OCI-LY7 (cell line): ENCODE results near the gene INSM1. TPM values are rescaled to one million over a fixed set of nuclear protein-coding genes. Genes with fewer than 3 reads are reported as not detected.

Experiments
- BruUV-seq: library from RNA; stranded (reverse); fragments of 400-500 nt; replicated peaks from 2 replicates; lab custom pipeline; 2021; lab: Mats Ljungman, UMichigan
- CTCF ChIA-PET: fragments of 300-600 bp; sonication (Branson Sonifier 250); formaldehyde crosslinking; loops from one replicate; lab custom pipeline; 2022; ENCODE audit warnings: antibody characterized with exemption; ENCODE audit not compliant: unreplicated experiment; lab: Charles Lee
- POLR2A ChIA-PET: fragments of 300-600 bp; sonication (Branson Sonifier 250); formaldehyde crosslinking; loops from one replicate; lab custom pipeline; 2022; ENCODE audit warnings: antibody characterized with exemption; lab: Charles Lee
- DNase-seq: peaks from one replicate; pipeline ENCODE4 v3.0.0-alpha.2; 2015; ENCODE audit warnings: low spot score
- H2AFZ ChIP-seq: fragments of 200-600 bp; sonication (generic), shearing (Covaris generic); 2 replicates; pipeline ENCODE4 v1.6.1; 2014; ENCODE audit warnings: mild to moderate bottlenecking, antibody characterized with exemption, low read length, moderate library complexity
- H3K27ac ChIP-seq: fragments of 200-600 bp; sonication (generic); 2 replicates; pipeline ENCODE4 v1.5.1; 2014; ENCODE audit warnings: mixed run types, low read depth, mild to moderate bottlenecking, moderate library complexity, low read length, inconsistent platforms; ENCODE audit not compliant: poor library complexity, severe bottlenecking
- H3K36me3 ChIP-seq: fragments of 200-600 bp; sonication (generic); 2 replicates; pipeline ENCODE4 v1.6.1; 2014; ENCODE audit warnings: mild to moderate bottlenecking, antibody characterized with exemption, low read length, moderate library complexity, mixed read lengths; ENCODE audit not compliant: insufficient read depth
- H3K4me1 ChIP-seq: fragments of 200-600 bp; sonication (generic); 2 replicates; pipeline ENCODE4 v1.5.1; 2014; ENCODE audit warnings: mild to moderate bottlenecking, low read length; ENCODE audit not compliant: insufficient read depth, poor library complexity, severe bottlenecking
- H3K4me2 ChIP-seq: fragments of 200-600 bp; sonication (generic); 2 replicates; pipeline ENCODE4 v1.6.1; 2014; ENCODE audit warnings: mild to moderate bottlenecking, low read length
- H3K4me3 ChIP-seq: fragments of 200-600 bp; sonication (generic); 2 replicates; pipeline ENCODE4 v1.5.1; 2014; ENCODE audit warnings: mild to moderate bottlenecking, low read depth, low read length; ENCODE audit not compliant: poor library complexity, severe bottlenecking
- H3K79me2 ChIP-seq: fragments of 200-600 bp; sonication (generic); 2 replicates; pipeline ENCODE4 v1.6.1; 2016; ENCODE audit warnings: low read depth, mild to moderate bottlenecking, low read length, moderate library complexity, mixed read lengths; ENCODE audit not compliant: insufficient read depth
- H3K9me2 ChIP-seq: fragments of 200-600 bp; sonication (generic); 2 replicates; pipeline ENCODE4 v1.6.1; 2016; ENCODE audit warnings: mild to moderate bottlenecking, low read length, mixed read lengths; ENCODE audit not compliant: insufficient read depth
- H3K9me3 ChIP-seq: fragments of 200-600 bp; sonication (generic); 2 replicates; pipeline ENCODE4 v1.6.1; 2014; ENCODE audit warnings: mild to moderate bottlenecking, mixed run types, low read length, mixed read lengths
- H4K20me1 ChIP-seq: fragments of 200-600 bp; sonication (generic); 2 replicates; pipeline ENCODE4 v1.6.1; 2014; ENCODE audit warnings: mild to moderate bottlenecking, antibody characterized with exemption, low read length, moderate library complexity, mixed read lengths; ENCODE audit not compliant: insufficient read depth
- CTCF ChIP-seq: fragments of 200-600 bp; sonication (generic); conservative IDR thresholded peaks from 2 replicates; pipeline ENCODE4 v1.5.1; 2014; ENCODE audit warnings: mild to moderate bottlenecking, antibody characterized with exemption, low read length, moderate library complexity, mixed read lengths
- EZH2phosphoT487 ChIP-seq: fragments of 200-600 bp; sonication (generic); IDR thresholded peaks from 2 replicates; pipeline ENCODE4 v1.6.1; 2018; ENCODE audit warnings: low read depth, borderline replicate concordance, mild to moderate bottlenecking, mixed run types, antibody characterized with exemption, low read length, moderate library complexity, mixed read lengths
- intact Hi-C: fragments of 100-400 bp; cut with micrococcal nuclease; formaldehyde crosslinking; loops from one replicate; pipeline ENCODE4 v1.10.0; 2022; ENCODE audit not compliant: unreplicated experiment
- total RNA-seq, 2 experiments: library from RNA; depleted of rRNA in 1 of 2; stranded (reverse); fragments of >200 nt in 1 of 2; shearing (Covaris generic) in 1 of 2; gene quantifications; 2 replicates each; pipeline ENCODE4 v1.2.3, GENCODE V29; 2014 to 2022

The INSM1 gene
- total RNA-seq, 2 experiments from 2014 or later = not detected

- intact Hi-C loops = no loop called here
- Histone ChIP-seq H2AFZ (no peak overlapping the region), H3K4me1 (peaks cover 15% of the 10 kb centered on the region), H3K9me2 (no peaks in the 10 kb centered on the region), H3K4me3 (no peak overlapping the region), H3K79me2 (no peaks in the 10 kb centered on the region), H3K27ac (no peak overlapping the region), H3K36me3 (no peaks in the 10 kb centered on the region), H3K9me3 (no peaks in the 10 kb centered on the region), H4K20me1 (no peaks in the 10 kb centered on the region), H3K4me2 (no peak overlapping the region)
- TF ChIP-seq EZH2phosphoT487 = no peak
- no peak for TF ChIP-seq CTCF
- no TSS peak for BruUV-seq
- ChIA-PET POLR2A (no interaction called here), CTCF (no interaction called here)
- DNase-seq = no peak
These were observed 29.7 kb upstream of the INSM1 start for GRCh38 chr20:20338133-20338730.

- no peaks in the 10 kb centered on the region for H3K9me2 ChIP-seq
- BruUV-seq = no TSS peak
- ChIA-PET CTCF (no interaction called here), POLR2A (no interaction called here)
- no peak overlapping the region for H2AFZ ChIP-seq
- no peak overlapping the region for H3K4me3 ChIP-seq
- no peaks in the 10 kb centered on the region for H3K9me3 ChIP-seq
- DNase-seq = no peak
- intact Hi-C loops = no loop called here
- H3K36me3 ChIP-seq = no peaks in the 10 kb centered on the region
- TF ChIP-seq EZH2phosphoT487 (no peak), CTCF (no peak)
- H3K4me1 ChIP-seq = no peaks in the 10 kb centered on the region
- no peaks in the 10 kb centered on the region for H3K79me2 ChIP-seq
- no peaks in the 10 kb centered on the region for H4K20me1 ChIP-seq
- no peak overlapping the region for H3K27ac ChIP-seq
- no peak overlapping the region for H3K4me2 ChIP-seq
These were observed 27.5 kb upstream of the INSM1 start for GRCh38 chr20:20340443-20340842.

GRCh38 chr20:20341371-20341770 is 26.5 kb upstream of the INSM1 start:
- Histone ChIP-seq H3K36me3 (no peaks in the 10 kb centered on the region), H3K9me3 (no peaks in the 10 kb centered on the region), H4K20me1 (no peaks in the 10 kb centered on the region), H3K4me1 (no peaks in the 10 kb centered on the region), H3K4me3 (no peak overlapping the region), H3K79me2 (no peaks in the 10 kb centered on the region), H2AFZ (no peak overlapping the region), H3K9me2 (no peaks in the 10 kb centered on the region), H3K4me2 (no peak overlapping the region), H3K27ac (no peak overlapping the region)
- ChIA-PET POLR2A (interaction anchor here (0.6 to 0.7 kb wide), 2 partner anchors 19 to 107 kb away, joined by 4 read pairs; no protein-coding TSS in a partner anchor), CTCF (no interaction called here)
- DNase-seq = no peak
- TF ChIP-seq CTCF (no peak), EZH2phosphoT487 (no peak)
- intact Hi-C loops = no loop called here
- BruUV-seq = no TSS peak
